H9 (cell line): ENCODE measurements around the gene SYNE4. TPM values are rescaled to one million over a fixed set of nuclear protein-coding genes. Genes with fewer than 3 reads are reported as not detected.

Experiments
- DNase-seq: peaks from one replicate; pipeline ENCODE4 v3.0.0-alpha.2; 2017
- H2AFZ ChIP-seq: one replicate; pipeline ENCODE4 v1.6.1; 2013; ENCODE audit warnings: mild to moderate bottlenecking, low read length, control low read depth, moderate library complexity
- H2AK5ac ChIP-seq: 2 replicates; pipeline ENCODE4 v1.6.1; 2013; ENCODE audit warnings: low read length, control low read depth, mixed read lengths; ENCODE audit not compliant: insufficient read length
- H2BK120ac ChIP-seq: one replicate; pipeline ENCODE4 v1.6.1; 2013; ENCODE audit warnings: low read depth, mild to moderate bottlenecking, low read length, control low read depth, inconsistent platforms; ENCODE audit not compliant: poor library complexity, severe bottlenecking
- H2BK12ac ChIP-seq: 2 replicates; pipeline ENCODE4 v1.6.1; 2013; ENCODE audit warnings: low read length, control low read depth, mixed read lengths, low read depth; ENCODE audit not compliant: insufficient read length
- H2BK15ac ChIP-seq: 2 replicates; pipeline ENCODE4 v1.6.1; 2013; ENCODE audit warnings: low read depth, low read length, control low read depth
- H2BK20ac ChIP-seq: one replicate; pipeline ENCODE4 v1.6.1; 2013; ENCODE audit warnings: low read depth, mild to moderate bottlenecking, low read length, control low read depth, inconsistent platforms; ENCODE audit not compliant: poor library complexity, severe bottlenecking
- H2BK5ac ChIP-seq: 2 replicates; pipeline ENCODE4 v1.6.1; 2013; ENCODE audit warnings: low read length, control low read depth, mixed read lengths; ENCODE audit not compliant: insufficient read length
- H3K14ac ChIP-seq: 2 replicates; pipeline ENCODE4 v1.6.1; 2013; ENCODE audit warnings: low read length, control low read depth; ENCODE audit not compliant: insufficient read depth
- H3K18ac ChIP-seq: 2 replicates; pipeline ENCODE4 v1.6.1; 2013; ENCODE audit warnings: low read depth, mild to moderate bottlenecking, mixed read lengths, low read length, control low read depth; ENCODE audit not compliant: insufficient read length
- H3K23ac ChIP-seq: 2 replicates; pipeline ENCODE4 v1.6.1; 2013; ENCODE audit warnings: low read length, control low read depth, mixed read lengths, low read depth; ENCODE audit not compliant: insufficient read length
- H3K23me2 ChIP-seq: 2 replicates; pipeline ENCODE4 v1.6.1; 2013; ENCODE audit warnings: low read depth, mild to moderate bottlenecking, mixed read lengths, low read length, control low read depth; ENCODE audit not compliant: insufficient read length, poor library complexity, severe bottlenecking
- H3K27ac ChIP-seq: 2 replicates; pipeline ENCODE4 v1.5.1; 2013; ENCODE audit warnings: low read length, control low read depth, mixed read lengths, low read depth; ENCODE audit not compliant: insufficient read length
- H3K27me3 ChIP-seq: 2 replicates; pipeline ENCODE4 v1.6.1; 2013; ENCODE audit warnings: low read length, control low read depth, inconsistent platforms; ENCODE audit not compliant: insufficient read depth
- H3K4ac ChIP-seq: 2 replicates; pipeline ENCODE4 v1.6.1; 2013; ENCODE audit warnings: low read depth, mild to moderate bottlenecking, control low read depth, inconsistent platforms, low read length, moderate library complexity
- H3K4me1 ChIP-seq: 2 replicates; pipeline ENCODE4 v1.6.1; 2013; ENCODE audit warnings: low read length, control low read depth, inconsistent platforms; ENCODE audit not compliant: insufficient read depth
- H3K4me2 ChIP-seq: 2 replicates; pipeline ENCODE4 v1.6.1; 2013; ENCODE audit warnings: low read length, control low read depth, mixed read lengths; ENCODE audit not compliant: insufficient read length, insufficient read depth
- H3K56ac ChIP-seq: 2 replicates; pipeline ENCODE4 v1.6.1; 2013; ENCODE audit warnings: low read depth, mild to moderate bottlenecking, mixed read lengths, low read length, control low read depth; ENCODE audit not compliant: insufficient read length
- H3K79me1 ChIP-seq: 2 replicates; pipeline ENCODE4 v1.6.1; 2013; ENCODE audit warnings: low read depth, mild to moderate bottlenecking, moderate library complexity, low read length, control low read depth, inconsistent platforms; ENCODE audit not compliant: insufficient read depth, poor library complexity, severe bottlenecking
- H3K79me2 ChIP-seq: 2 replicates; pipeline ENCODE4 v1.6.1; 2013; ENCODE audit warnings: low read length, control low read depth, inconsistent platforms; ENCODE audit not compliant: insufficient read depth
- H3K9ac ChIP-seq: 2 replicates; pipeline ENCODE4 v1.6.1; 2013; ENCODE audit warnings: low read length, control low read depth, mixed read lengths; ENCODE audit not compliant: insufficient read length; ENCODE audit errors: extremely low read depth
- H3K9me3 ChIP-seq: one replicate; pipeline ENCODE4 v1.6.1; 2013; ENCODE audit warnings: low read depth, low read length, inconsistent platforms; ENCODE audit not compliant: control insufficient read depth
- H3T11ph ChIP-seq: one replicate; pipeline ENCODE4 v1.6.1; 2013; ENCODE audit warnings: mild to moderate bottlenecking, low read length, control low read depth, inconsistent platforms
- H4K20me1 ChIP-seq: one replicate; pipeline ENCODE4 v1.6.1; 2013; ENCODE audit not compliant: control insufficient read depth, insufficient read length, insufficient read depth
- H4K5ac ChIP-seq: 2 replicates; pipeline ENCODE4 v1.6.1; 2013; ENCODE audit warnings: low read depth, mild to moderate bottlenecking, mixed read lengths, low read length, control low read depth; ENCODE audit not compliant: insufficient read length
- H4K8ac ChIP-seq: replicated peaks from 2 replicates; pipeline ENCODE4 v1.6.1; 2013; ENCODE audit warnings: low read length, control low read depth, mixed read lengths, low read depth; ENCODE audit not compliant: insufficient read length
- H4K91ac ChIP-seq: 2 replicates; pipeline ENCODE4 v1.6.1; 2013; ENCODE audit warnings: low read depth, mild to moderate bottlenecking, moderate library complexity, mixed read lengths, low read length, control low read depth; ENCODE audit not compliant: insufficient read length
- H3K27ac Mint-ChIP-seq, 3 experiments: 2 replicates in 2 of 3; 3 replicates in 1 of 3; pipeline ENCODE4 v1.8.0; 2020 to 2021; ENCODE audit warnings: mixed read lengths in 3 of 3, mild to moderate bottlenecking in 1 of 3, moderate library complexity in 1 of 3
- H3K27me3 Mint-ChIP-seq: 2 replicates; pipeline ENCODE4 v1.8.0; 2021; ENCODE audit warnings: low read depth, mild to moderate bottlenecking, moderate library complexity, mixed read lengths
- H3K36me3 Mint-ChIP-seq, 3 experiments: 2 replicates in 2 of 3; 3 replicates in 1 of 3; pipeline ENCODE4 v1.8.0; 2020 to 2021; ENCODE audit warnings: low read depth in 3 of 3, mixed read lengths in 3 of 3; ENCODE audit not compliant: insufficient read depth in 1 of 3
- H3K4me1 Mint-ChIP-seq, 2 experiments: 2 replicates each; pipeline ENCODE4 v1.8.0; 2020; ENCODE audit warnings: mixed read lengths in 2 of 2
- H3K4me3 Mint-ChIP-seq, 2 experiments: 2 replicates in 1 of 2; 3 replicates in 1 of 2; pipeline ENCODE4 v1.8.0; 2020 to 2021; ENCODE audit warnings: mild to moderate bottlenecking in 2 of 2, mixed read lengths in 2 of 2, moderate library complexity in 1 of 2
- H3K9me3 Mint-ChIP-seq, 2 experiments: 2 replicates in 1 of 2; 3 replicates in 1 of 2; pipeline ENCODE4 v1.8.0; 2020; ENCODE audit warnings: mild to moderate bottlenecking in 2 of 2, mixed read lengths in 2 of 2, moderate library complexity in 1 of 2
- CTCF ChIP-seq: fragments of 200-600 bp; sonication (generic); conservative IDR thresholded peaks from 3 replicates; pipeline ENCODE4 v1.8.0; 2021; ENCODE audit warnings: antibody characterized with exemption, mild to moderate bottlenecking
- WGBS: extraction: QIAGEN DNeasy Blood & Tissue Kit; methylation state at CpG from one replicate; pipeline ENCODE4 v1.1.7; 2013; ENCODE audit warnings: missing lambda C conversion rate, low lambda C conversion rate, mixed read lengths; ENCODE audit not compliant: insufficient read length; ENCODE audit errors: extremely low coverage; 5-methylcytosine and 5-hydroxymethylcytosine counted together
- total RNA-seq: library from RNA; stranded (reverse); gene quantifications from 2 replicates; pipeline ENCODE4 v1.2.1, GENCODE V29; 2021

The SYNE4 gene
- total RNA-seq, 1 experiment from 2014 or later, result 19.2 TPM

- Histone ChIP-seq H4K5ac (no peak overlapping the region), H2AFZ (no peak overlapping the region), H3K27ac (no peak overlapping the region), H3K9me3 (no peaks in the 10 kb centered on the region), H4K91ac (no peak overlapping the region), H3K9ac (no peak overlapping the region), H2BK15ac (no peak overlapping the region), H4K8ac (no peak overlapping the region), H3K27me3 (no peaks in the 10 kb centered on the region), H2BK5ac (no peak overlapping the region), H3K79me2 (no peaks in the 10 kb centered on the region), H3K4me2 (no peak overlapping the region), H3K14ac (no peak overlapping the region), H2BK20ac (no peak overlapping the region), H3K4me1 (no peaks in the 10 kb centered on the region), H3K56ac (no peak overlapping the region), H3K79me1 (no peaks in the 10 kb centered on the region), H3K4ac (no peak overlapping the region), H4K20me1 (peaks cover 3% of the 10 kb centered on the region), H3K23me2 (peaks cover 6% of the 10 kb centered on the region), H2BK12ac (no peak overlapping the region), H2BK120ac (no peak overlapping the region), H3K18ac (no peak overlapping the region), H3K23ac (no peak overlapping the region), H2AK5ac (no peak overlapping the region), H3T11ph (no peak overlapping the region)
- Mint-ChIP-seq H3K4me3 (no peak overlapping the region; a peak in 1 of 5 replicates), H3K9me3 (no peaks in the 10 kb centered on the region; a peak in 2 of 5 replicates), H3K4me1 (peaks cover 15 to 19% of the 10 kb centered on the region in 2 experiments), H3K27me3 (peaks cover 26% of the 10 kb centered on the region), H3K36me3 (peaks cover 5 to 7% (median 5%) of the 10 kb centered on the region in 3 experiments), H3K27ac (no peak overlapping the region)
- TF ChIP-seq CTCF, result no peak
- DNase-seq, result no peak
- no CpG with 5 or more reads among the region's 8 CpGs for WGBS
Observed at GRCh38 chr19:35992907-35993765, 15.5 kb downstream of the SYNE4 start.
